ENCODE measurements around the gene NODAL. TPM values are rescaled to one million over a fixed set of nuclear protein-coding genes. Genes with fewer than 3 reads are reported as not detected.

The NODAL gene
- total RNA-seq, 1 experiment from 2014 or later, result 0.30 TPM

GRCh38 chr10:70479626-70480238, 38.3 kb upstream of the NODAL start:
- Histone ChIP-seq H3K27me3 (ENCODE audit: insufficient read depth, low read length) (no peaks in the 10 kb centered on the region), H4K20me1 (ENCODE audit: insufficient read depth) (no peaks in the 10 kb centered on the region), H2AFZ (ENCODE audit: low read depth, low read length, poor library complexity, severe bottlenecking) (no peak overlapping the region), H3K9me2 (ENCODE audit: insufficient read depth) (no peaks in the 10 kb centered on the region), H3K4me3 (replicated peaks in 1 of 2; ENCODE audit: low read depth in 1 of 2, low read length in 2 of 2) (peak overlapping the region; percentile 80 to 97), H3K9me3 (ENCODE audit: control insufficient read depth in 1 of 2, insufficient read depth in 1 of 2, low read depth in 1 of 2, low read length in 2 of 2) (no peaks in the 10 kb centered on the region), H3K36me3 (ENCODE audit: control insufficient read depth in 1 of 2, insufficient read depth in 2 of 2, low read length in 2 of 2) (peaks cover 0 to 11% of the 10 kb centered on the region in 2 experiments; a peak in 2 of 4 replicates), H3K27ac (ENCODE audit: low read depth, low read length) (peak overlapping the region; percentile 95), H3K9ac (ENCODE audit: low read length) (peak overlapping the region; percentile 89), H3K79me2 (ENCODE audit: insufficient read depth, low read length) (peaks cover 60% of the 10 kb centered on the region), H3K4me2 (ENCODE audit: low read length) (peak overlapping the region; percentile 98), H3K4me1 (ENCODE audit: control insufficient read depth in 1 of 2, insufficient read depth in 2 of 2, low read length in 2 of 2) (peaks cover 26 to 54% of the 10 kb centered on the region in 2 experiments)
- DNase-seq (ENCODE audit: low read depth, low spot score), result no peak
- TF ChIP-seq POLR2AphosphoS5 (IDR thresholded peaks at IDR 0.05; ENCODE audit: low read depth, low read length) (no peak), CEBPB (IDR thresholded peaks at IDR 0.05; ENCODE audit: low read depth) (no peak), FOSL1 (IDR thresholded peaks at IDR 0.05; ENCODE audit: low read depth) (no peak), JUND (IDR thresholded peaks at IDR 0.05) (no peak), SP1 (IDR thresholded peaks at IDR 0.05; ENCODE audit: low read depth) (no peak), RAD21 (IDR thresholded peaks at IDR 0.05; ENCODE audit: low read depth) (no peak), TCF7L2 (IDR thresholded peaks at IDR 0.05; ENCODE audit: borderline replicate concordance, extremely low read depth, insufficient read depth, insufficient read length) (no peak), REST (IDR thresholded peaks at IDR 0.05; ENCODE audit: low read depth) (no peak), MAX (IDR thresholded peaks at IDR 0.05) (no peak), POLR2A (IDR thresholded peaks at IDR 0.05; ENCODE audit: borderline replicate concordance, extremely low read depth, insufficient read depth, insufficient read length) (no peak), ZFX (IDR thresholded peaks at IDR 0.05) (no peak), SIN3A (IDR thresholded peaks at IDR 0.05; ENCODE audit: low read depth) (no peak), CTCF (IDR thresholded peaks at IDR 0.05 in 2 of 3, conservative IDR thresholded peaks at IDR 0.05 in 1 of 3; ENCODE audit: borderline replicate concordance in 1 of 3, insufficient read depth in 1 of 3, low read depth in 2 of 3, low read length in 2 of 3) (no peak), EZH2 (IDR thresholded peaks at IDR 0.05) (no peak)
- TSS peak; percentile 43 for BruUV-seq (replicated peaks)
- POLR2A ChIA-PET, result no interaction called here
- RAD21 ChIA-PET (ENCODE audit: low non-redundant PET in 1 of 2, low total read pairs in 2 of 2, uncharacterized antibody in 2 of 2, unreplicated experiment in 2 of 2), result interaction anchor here in 1 of 2 experiments (1.3 kb wide), 1 partner anchor 18 kb away, joined by 4 read pairs; no protein-coding TSS in a partner anchor
- no peak for ATAC-seq
- CTCF ChIA-PET, result interaction anchor here (1.8 kb wide), 1 partner anchor 18 kb away, joined by 7 read pairs; no protein-coding TSS in a partner anchor
- intact Hi-C loops (cut with micrococcal nuclease), result loop anchor here (5.0 kb wide), 1 partner anchor 58 kb away; no protein-coding TSS in a partner anchor

Data from HCT116 (cell line).